K562 (cell line): ENCODE measurements around the gene FLAD1. TPM values are rescaled to one million over a fixed set of nuclear protein-coding genes. Genes with fewer than 3 reads are reported as not detected.

Experiments used
- ATAC-seq: fragments of 200-7000 bp; cut with Tn5 transposase; 3 replicates; pipeline ENCODE4 v1.9.1; 2020; ENCODE audit warnings: moderate library complexity
- BruUV-seq: library from RNA; stranded (reverse); fragments of 400-500 nt; replicated peaks from 2 replicates; lab custom pipeline; 2021; lab: Mats Ljungman, UMichigan
- CTCF ChIA-PET: fragments of 300-600 bp; formaldehyde crosslinking; extraction: SDS; loops from one replicate; lab custom pipeline; 2021; ENCODE audit warnings: low intra/inter-chr PET ratio; lab: Yijun Ruan, JAX
- POLR2A ChIA-PET: fragments of 300-600, 350-650 bp; sonication (Branson Sonifier 250); formaldehyde crosslinking; extraction: SDS; loops from one replicate; lab custom pipeline; 2021; ENCODE audit warnings: antibody characterized with exemption, inconsistent platforms; lab: Yijun Ruan, JAX
- DNase-seq, 4 experiments: peaks; one replicate each; pipeline versions ENCODE4 v3.0.0 to v3.0.0-alpha.2; 2011 to 2018; ENCODE audit warnings: low spot score in 3 of 4, mixed read lengths in 3 of 4; ENCODE audit errors: extremely low read depth in 1 of 4
- FAIRE-seq: peaks from 2 replicates; lab custom pipeline; 2011; peaks lifted over from hg19 to GRCh38; lab: Jason Lieb, UNC
- H2AFZ ChIP-seq: 2 replicates; pipeline ENCODE4 v1.6.0; 2011; ENCODE audit warnings: low read depth, low read length, control low read depth, inconsistent platforms
- H3K27ac ChIP-seq: fragments of 200-600 bp; 3 replicates; pipeline ENCODE4 v1.8.0; 2011; ENCODE audit warnings: low read depth, mild to moderate bottlenecking, control low read depth, inconsistent platforms, low read length, moderate library complexity, mixed read lengths; ENCODE audit errors: extremely low read depth
- H3K27me3 ChIP-seq, 2 experiments: fragments of 300-600 bp in 1 of 2; 2 replicates in 1 of 2; 3 replicates in 1 of 2; pipeline versions ENCODE4 v1.6.0 to v1.8.0; 2011; ENCODE audit warnings: inconsistent platforms in 2 of 2, low read length in 2 of 2, mild to moderate bottlenecking in 1 of 2, mixed read lengths in 1 of 2, moderate library complexity in 1 of 2; ENCODE audit not compliant: control insufficient read depth in 2 of 2, insufficient read depth in 2 of 2
- H3K36me3 ChIP-seq: fragments of 300-600 bp; 3 replicates; pipeline ENCODE4 v1.8.0; 2011; ENCODE audit warnings: mild to moderate bottlenecking, low read length, inconsistent platforms; ENCODE audit not compliant: control insufficient read depth, insufficient read depth
- H3K4me1 ChIP-seq, 2 experiments: fragments of 200-600 bp in 1 of 2; replicated peaks in 1 of 2; 2 replicates in 1 of 2; 3 replicates in 1 of 2; pipeline versions ENCODE4 v1.5.1 to v1.8.0; 2011; ENCODE audit warnings: inconsistent platforms in 2 of 2, low read length in 2 of 2, mild to moderate bottlenecking in 1 of 2, mixed read lengths in 1 of 2, moderate library complexity in 1 of 2; ENCODE audit not compliant: control insufficient read depth in 2 of 2, insufficient read depth in 2 of 2
- H3K4me2 ChIP-seq: 2 replicates; pipeline ENCODE4 v1.6.1; 2011; ENCODE audit warnings: low read length, control low read depth, inconsistent platforms, mixed read lengths; ENCODE audit not compliant: insufficient read depth
- H3K4me3 ChIP-seq: fragments of 200-600 bp; sonication (generic), shearing (Covaris generic); 2 replicates; pipeline ENCODE4 v1.5.1; 2016; ENCODE audit warnings: control low read depth, inconsistent platforms
- H3K79me2 ChIP-seq: fragments of 200-600 bp; 3 replicates; pipeline ENCODE4 v1.8.0; 2011; ENCODE audit warnings: low read length, inconsistent platforms; ENCODE audit not compliant: control insufficient read depth, insufficient read depth
- H3K9ac ChIP-seq, 2 experiments: 2 replicates each; pipeline versions ENCODE4 v1.6.0 to v1.6.1; 2011; ENCODE audit warnings: low read depth in 2 of 2, low read length in 2 of 2, control low read depth in 1 of 2, inconsistent platforms in 1 of 2, mild to moderate bottlenecking in 1 of 2, mixed read lengths in 1 of 2; ENCODE audit not compliant: insufficient read depth in 1 of 2
- H3K9me1 ChIP-seq: one replicate; pipeline ENCODE4 v1.6.0; 2011; ENCODE audit warnings: inconsistent platforms, mild to moderate bottlenecking, low read length, moderate library complexity; ENCODE audit not compliant: control insufficient read depth, insufficient read depth
- H3K9me3 ChIP-seq: replicated peaks from 2 replicates; pipeline ENCODE4 v1.5.1; 2011; ENCODE audit warnings: low read depth, low read length, inconsistent platforms; ENCODE audit not compliant: control insufficient read depth, insufficient read depth
- H4K20me1 ChIP-seq: replicated peaks from 2 replicates; pipeline ENCODE4 v1.6.1; 2011; ENCODE audit warnings: low read length, inconsistent platforms, mixed read lengths; ENCODE audit not compliant: control insufficient read depth, insufficient read depth
- E2F6 ChIP-seq, 2 experiments: IDR thresholded peaks; 2 replicates each; pipeline ENCODE4 v1.6.1; 2011; ENCODE audit warnings: borderline replicate concordance in 1 of 2, control low read depth in 1 of 2, low read depth in 1 of 2, low read length in 1 of 2, mild to moderate bottlenecking in 1 of 2, mixed read lengths in 1 of 2, moderate library complexity in 1 of 2; ENCODE audit not compliant: insufficient read depth in 1 of 2, insufficient read length in 1 of 2, poor library complexity in 1 of 2, severe bottlenecking in 1 of 2; ENCODE audit errors: extremely low read depth in 1 of 2
- ELK3 ChIP-seq: fragments of 450-650 bp; formaldehyde crosslinking; IDR thresholded peaks from 2 replicates; pipeline ENCODE4 v1.4.0; 2020; ENCODE audit warnings: mild to moderate bottlenecking
- HINFP ChIP-seq: fragments of 450-650 bp; conservative IDR thresholded peaks from 2 replicates; pipeline ENCODE4 v1.6.1; 2016; ENCODE audit warnings: missing genetic modification characterization, low read depth, mild to moderate bottlenecking, control low read depth, missing compliant biosample characterization
- HNRNPLL ChIP-seq: fragments of 200-400 bp; formaldehyde crosslinking; IDR thresholded peaks from 2 replicates; pipeline ENCODE4 v1.6.1; 2017; ENCODE audit warnings: low read length, low read depth, mild to moderate bottlenecking; ENCODE audit not compliant: poor library complexity, severe bottlenecking
- NR2F6 ChIP-seq: fragments of 450-650 bp; formaldehyde crosslinking; IDR thresholded peaks from 2 replicates; pipeline ENCODE4 v1.4.0; 2020; ENCODE audit warnings: mild to moderate bottlenecking
- PHF20 ChIP-seq: fragments of 450-650 bp; IDR thresholded peaks from 2 replicates; pipeline ENCODE4 v1.6.1; 2018; ENCODE audit not compliant: partially characterized antibody
- POLR2G ChIP-seq: fragments of 200-400 bp; formaldehyde crosslinking; IDR thresholded peaks from 2 replicates; pipeline ENCODE4 v1.6.1; 2017; ENCODE audit warnings: low read depth, mild to moderate bottlenecking, antibody characterized with exemption, low read length, moderate library complexity
- PRDM10 ChIP-seq: fragments of 450-650 bp; IDR thresholded peaks from 2 replicates; pipeline ENCODE4 v1.6.1; 2018; ENCODE audit not compliant: partially characterized antibody
- RFX7 ChIP-seq: fragments of 250-450 bp; sonication (Bioruptor Pico); IDR thresholded peaks from 2 replicates; pipeline ENCODE4 v1.5.1; 2021; ENCODE audit warnings: mild to moderate bottlenecking
- TCF3 ChIP-seq: sonication (generic); formaldehyde crosslinking; IDR thresholded peaks from 2 replicates; pipeline ENCODE4 v1.4.0; 2020; ENCODE audit warnings: mild to moderate bottlenecking, missing genetic modification reagents
- ZFP30 ChIP-seq: fragments of 250-450 bp; sonication (Bioruptor Pico); IDR thresholded peaks from 2 replicates; pipeline ENCODE4 v1.8.0; 2022; ENCODE audit warnings: moderate library complexity, mild to moderate bottlenecking, inconsistent platforms, borderline replicate concordance
- ZNF274 ChIP-seq: IDR thresholded peaks from 2 replicates; pipeline ENCODE4 v1.6.1; 2011; ENCODE audit warnings: low read depth, mild to moderate bottlenecking, low read length, moderate library complexity, borderline replicate concordance
- ZNF586 ChIP-seq: fragments of 450-650 bp; formaldehyde crosslinking; conservative IDR thresholded peaks from 2 replicates; pipeline ENCODE4 v1.4.0; 2020; ENCODE audit warnings: mild to moderate bottlenecking, moderate library complexity
- ZNF830 ChIP-seq: fragments of 250-450 bp; sonication (Bioruptor Pico); IDR thresholded peaks from 2 replicates; pipeline ENCODE4 v1.5.0; 2021; ENCODE audit warnings: mild to moderate bottlenecking
- WGBS: fragments of 100-300 bp; shearing (Covaris generic); methylation state at CpG from one replicate; pipeline ENCODE4 v1.1.6; 2016; ENCODE audit warnings: low coverage, mixed read lengths; ENCODE audit not compliant: insufficient coverage; ENCODE audit errors: missing lambda C conversion rate; 5-methylcytosine and 5-hydroxymethylcytosine counted together
- in situ Hi-C: fragments of 300-500 bp; cut with MboI; formaldehyde crosslinking; loops from 4 replicates; pipeline ENCODE4 v1.15.0; 2018; ENCODE audit warnings: inconsistent platforms, mixed read lengths
- intact Hi-C: fragments of 100-400 bp; cut with micrococcal nuclease; formaldehyde crosslinking; loops from 2 replicates; pipeline ENCODE4 v1.14.2; 2022
- polyA plus RNA-seq, 8 experiments: library from polyadenylated mRNA; depleted of rRNA in 4 of 8; stranded (reverse) in 5 of 8; unstranded in 3 of 8; fragments of >200 nt; fragmentation: Nextera tagmentation in 2 of 8; fragmentation: Illumina TruSeq in 1 of 8; extraction: Ambion mirVana in 2 of 8; extraction: Trizol in 1 of 8; gene quantifications; 2 replicates each; pipeline versions ENCODE4 v1.2.1 to v1.2.3, GENCODE V29; 2011 to 2014; ENCODE audit warnings: inconsistent platforms in 1 of 8, missing spikeins in 1 of 8
- total RNA-seq, 7 experiments: library from RNA; depleted of rRNA in 6 of 7; stranded (reverse); fragments of >200 nt in 6 of 7; fragmentation: Illumina TruSeq in 2 of 7; extraction: Trizol in 2 of 7; gene quantifications; 2 replicates each; pipeline versions ENCODE4 v1.2.1 to v1.2.3, GENCODE V29; 2011 to 2021; ENCODE audit warnings: low replicate concordance in 1 of 7

Gene FLAD1
- total and polyA plus RNA-seq, 9 of the 15 experiments (the other 6 are each of a cell fraction or from before 2014, with no cell fraction given), result 24.9 to 85.8 (median 67.0) TPM

GRCh38 chr1:154940651-154941194, 42.4 kb upstream of the FLAD1 start:
- TF ChIP-seq ZNF274, result no peak
- no peak for TF ChIP-seq POLR2G
- TF ChIP-seq ZNF830 (CRISPR knock-in tag), result no peak
- TF ChIP-seq PHF20, result no peak
- TF ChIP-seq TCF3 (CRISPR knock-in tag), result no peak; the same call in 1 of the 2 replicates
- TF ChIP-seq HNRNPLL, result no peak
- TF ChIP-seq PRDM10, result no peak
- no peak for TF ChIP-seq RFX7 (CRISPR knock-in tag)
- TF ChIP-seq ZNF586 (CRISPR knock-in tag), result no peak
- TF ChIP-seq HINFP (tag), result no peak
- TF ChIP-seq ELK3 (CRISPR knock-in tag), result no peak
- TF ChIP-seq NR2F6 (CRISPR knock-in tag), result no peak
- TF ChIP-seq E2F6 (IDR thresholded peaks at IDR 0.05; ENCODE audit: borderline replicate concordance in 1 of 2, extremely low read depth in 1 of 2, insufficient read depth in 1 of 2, insufficient read length in 1 of 2, low read depth in 1 of 2, low read length in 1 of 2, poor library complexity in 1 of 2, severe bottlenecking in 1 of 2), result no peak
- no peak for TF ChIP-seq ZFP30
- H3K4me2 ChIP-seq, result no peak overlapping the region
- peaks cover 3% of the 10 kb centered on the region; the same call in 1 of the 3 replicates for H3K79me2 ChIP-seq
- CTCF ChIA-PET, result no interaction called here
- no peaks in the 10 kb centered on the region for H3K36me3 ChIP-seq
- FAIRE-seq (no peak), ATAC-seq (no peak), DNase-seq (no peak)
- no peak overlapping the region for H2AFZ ChIP-seq
- POLR2A ChIA-PET, result interaction anchor here (0.6 to 1.4 kb wide), 4 partner anchors 14 to 120 kb away, joined by 3 to 5 read pairs (median 3); partner anchors contain the start of gene PBXIP1
- intact Hi-C loops, result no loop called here
- H3K9me1 ChIP-seq, result no peaks in the 10 kb centered on the region
- in situ Hi-C loops, result no loop called here
- 0 out of 2 replicates have a peak, but pooled peaks cover 3% of the 10 kb centered on the region for H4K20me1 ChIP-seq
- H3K9me3 ChIP-seq, result no peaks in the 10 kb centered on the region
- no peak overlapping the region for H3K4me3 ChIP-seq
- BruUV-seq, result no TSS peak
- WGBS, result 55% methylated on average over 8 of the region's 8 CpGs
- no peak overlapping the region for H3K9ac ChIP-seq
- H3K27me3 ChIP-seq, result no peaks in the 10 kb centered on the region
- no peak overlapping the region for H3K27ac ChIP-seq
- peaks cover 41 to 54% of the 10 kb centered on the region in 2 experiments; a peak in 4 of 5 replicates for H3K4me1 ChIP-seq
